ENCODE results near the gene ATXN7L2. TPM values are rescaled to one million over a fixed set of nuclear protein-coding genes. Genes with fewer than 3 reads are reported as not detected.

Gene ATXN7L2
- total RNA-seq, 4 donors from 2014 or later, result 4.3 to 7.8 (median 4.8) TPM

- DNase-seq (ENCODE audit: low spot score in 2 of 2), result no peak
- 49 to 56% methylated on average over 4 of the region's 4 CpGs for WGBS, 2 donors
- H3K4me3 ChIP-seq (ENCODE audit: low read depth, poor library complexity, severe bottlenecking), result no peak overlapping the region
- intact Hi-C loops (cut with DNase I; ENCODE audit: low total_unique reads), result no loop called here
- TF ChIP-seq POLR2A (IDR thresholded peaks at IDR 0.05) (no peak), CTCF (IDR thresholded peaks at IDR 0.05) (no peak)
These were observed 16.2 kb downstream of the ATXN7L2 start for GRCh38 chr1:109499661-109500536.

DNA sequence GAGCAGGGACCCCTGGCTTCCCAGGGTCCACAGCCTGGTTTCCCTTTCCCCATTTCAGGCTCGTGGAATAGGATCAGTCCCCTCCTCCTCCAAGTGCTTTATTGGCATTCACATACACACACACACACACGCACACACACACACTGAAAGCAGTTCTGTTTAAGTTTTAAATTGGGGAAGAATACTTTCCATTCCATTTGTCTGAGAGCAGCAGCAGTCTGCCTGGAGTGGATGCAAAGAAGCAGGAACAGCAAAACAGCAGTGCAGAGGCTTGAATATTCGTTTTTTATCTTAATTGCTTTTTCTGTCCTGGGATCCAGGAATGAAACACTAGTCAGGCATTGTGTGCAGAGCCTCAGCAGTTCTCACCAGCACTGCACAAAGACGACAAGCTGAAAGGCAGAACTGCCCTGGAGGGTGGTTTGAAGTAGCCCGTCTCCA, 17.3 kb downstream of the ATXN7L2 start:
- no peak for DNase-seq (ENCODE audit: low spot score in 2 of 2)
- WGBS, 2 donors, result 39 to 47% methylated on average over 5 of the region's 5 CpGs
- no peak overlapping the region for H3K4me3 ChIP-seq (ENCODE audit: low read depth, poor library complexity, severe bottlenecking)
- intact Hi-C loops (cut with DNase I; ENCODE audit: low total_unique reads), result no loop called here
- TF ChIP-seq POLR2A (IDR thresholded peaks at IDR 0.05) (no peak), CTCF (IDR thresholded peaks at IDR 0.05) (no peak)

DNA sequence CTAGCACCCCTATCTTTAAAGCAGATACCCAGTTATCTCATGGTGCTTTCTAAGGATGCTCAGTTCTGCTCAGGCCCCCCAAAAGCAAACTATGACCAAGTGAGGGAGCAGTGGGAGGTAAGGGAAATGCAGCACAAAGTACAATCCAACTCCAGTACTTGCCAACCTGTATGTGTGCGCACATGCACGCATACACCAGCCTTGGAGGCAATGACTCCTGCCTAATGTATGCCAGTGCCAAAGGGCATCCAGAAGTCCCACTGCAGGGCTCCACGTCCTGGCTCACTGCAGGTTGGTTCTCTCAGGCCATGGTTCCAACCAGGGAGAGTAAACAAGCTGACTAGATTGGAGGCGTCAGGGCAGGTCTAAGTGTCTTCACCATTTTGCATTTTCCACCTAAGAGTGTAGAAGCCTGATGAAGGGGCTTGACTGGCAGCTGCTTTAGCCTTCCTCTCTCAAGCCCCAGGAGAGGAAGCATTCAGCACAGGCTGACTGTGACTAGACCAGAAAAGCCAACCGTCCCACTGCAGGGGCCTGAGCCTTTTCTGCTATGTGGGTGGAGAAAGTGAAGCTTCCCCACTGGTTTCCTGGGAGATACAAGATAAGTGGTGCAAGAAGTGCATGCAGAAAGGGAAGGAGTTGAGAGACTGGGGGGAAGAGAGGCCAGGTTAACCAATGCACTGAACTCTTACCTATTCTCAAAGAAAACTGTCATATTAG, 18.1 kb downstream of the ATXN7L2 start:
- H3K4me3 ChIP-seq (ENCODE audit: low read depth, poor library complexity, severe bottlenecking), result no peak overlapping the region
- intact Hi-C loops (cut with DNase I; ENCODE audit: low total_unique reads), result no loop called here
- WGBS, 2 donors, result 42 to 50% methylated on average over 5 of the region's 5 CpGs
- no peak for DNase-seq (ENCODE audit: low spot score in 2 of 2)
- TF ChIP-seq CTCF (IDR thresholded peaks at IDR 0.05), result no peak

- TF ChIP-seq CTCF (IDR thresholded peaks at IDR 0.05) (no peak), POLR2A (IDR thresholded peaks at IDR 0.05) (no peak)
- no peak overlapping the region for H3K4me3 ChIP-seq (ENCODE audit: low read depth, poor library complexity, severe bottlenecking)
- WGBS, 2 donors, result 56 to 65% methylated on average over 3 of the region's 3 CpGs
- no peak for DNase-seq (ENCODE audit: low spot score in 2 of 2)
- intact Hi-C loops (cut with DNase I; ENCODE audit: low total_unique reads), result no loop called here
These were observed 18.7 kb downstream of the ATXN7L2 start for GRCh38 chr1:109502364-109502851.

DNA sequence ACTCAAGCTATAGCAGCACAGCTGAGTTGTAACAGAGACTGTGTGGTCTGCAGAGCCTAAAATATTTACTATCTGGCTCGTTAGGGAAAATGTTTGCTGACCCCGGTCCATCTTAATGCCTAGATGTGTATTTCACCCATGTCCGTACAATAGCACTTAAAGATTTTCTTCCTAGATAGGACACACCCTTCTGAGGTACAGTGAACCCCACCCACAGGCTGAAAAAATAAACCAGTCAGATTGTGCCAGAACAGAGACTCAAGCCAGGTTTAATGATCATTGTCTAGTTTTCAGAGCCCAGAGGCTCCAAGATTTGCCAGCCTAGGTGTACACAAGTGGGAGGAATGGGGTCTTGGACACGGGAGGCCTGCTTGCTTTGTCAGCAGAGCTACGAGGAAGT, 20.2 kb downstream of the ATXN7L2 start:
- no peak overlapping the region for H3K4me3 ChIP-seq (ENCODE audit: low read depth, poor library complexity, severe bottlenecking)
- WGBS, 2 donors, result 42 to 49% methylated on average over 5 of the region's 5 CpGs
- no peak for DNase-seq (ENCODE audit: low spot score in 2 of 2)
- TF ChIP-seq POLR2A (IDR thresholded peaks at IDR 0.05), result no peak
- no peak for TF ChIP-seq CTCF (IDR thresholded peaks at IDR 0.05)
- intact Hi-C loops (cut with DNase I; ENCODE audit: low total_unique reads), result no loop called here
